B cell (primary cell): ENCODE data around the gene TMOD1.

Source experiments
- CTCF ChIP-seq: fragments of 200-600 bp; IDR thresholded peaks from one replicate; pipeline ENCODE4 v1.8.0; 2022; ENCODE audit warnings: antibody characterized with exemption, mild to moderate bottlenecking
- EZH2 ChIP-seq: IDR thresholded peaks from 2 replicates; pipeline ENCODE4 v1.6.1; 2012; ENCODE audit warnings: borderline replicate concordance, low read depth, mild to moderate bottlenecking, moderate library complexity, low read length; ENCODE audit not compliant: insufficient read depth, poor library complexity, severe bottlenecking

- no peak for TF ChIP-seq CTCF
- TF ChIP-seq EZH2: no peak
Measured at GRCh38 chr9:97645720-97646119, 144.3 kb downstream of the TMOD1 start.
